ENCODE results near the gene UBTD2.

- no peak for TF ChIP-seq BMI1 (IDR thresholded peaks at IDR 0.05; ENCODE audit: borderline replicate concordance)
- TF ChIP-seq YY1 (IDR thresholded peaks at IDR 0.05; ENCODE audit: low read depth, low read length), result no peak
These were observed 106.4 kb downstream of the UBTD2 start for GRCh38 chr5:172177176-172177575.
